ENCODE results near the gene ADAMTS18.

The ADAMTS18 gene

DNA sequence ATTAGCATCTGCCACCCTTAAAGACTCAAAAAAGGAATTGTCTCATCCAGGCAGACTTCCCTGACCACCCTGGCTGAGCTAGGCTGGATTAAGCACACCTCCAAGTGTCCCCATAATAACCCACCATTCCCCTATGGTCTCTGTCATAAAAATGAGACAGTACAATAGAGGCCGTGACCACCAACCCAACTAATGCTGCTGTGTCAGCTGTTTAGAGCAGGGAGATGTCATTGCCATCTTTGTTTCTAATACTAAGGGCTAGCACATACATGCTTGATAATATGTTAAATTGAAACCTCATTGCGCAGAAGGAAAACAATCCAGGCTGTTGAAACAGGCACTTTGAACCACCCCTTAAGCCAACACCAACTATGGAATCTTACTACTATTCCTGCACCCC, 7.2 kb upstream of the ADAMTS18 start:
- FAIRE-seq, result no peak

DNA sequence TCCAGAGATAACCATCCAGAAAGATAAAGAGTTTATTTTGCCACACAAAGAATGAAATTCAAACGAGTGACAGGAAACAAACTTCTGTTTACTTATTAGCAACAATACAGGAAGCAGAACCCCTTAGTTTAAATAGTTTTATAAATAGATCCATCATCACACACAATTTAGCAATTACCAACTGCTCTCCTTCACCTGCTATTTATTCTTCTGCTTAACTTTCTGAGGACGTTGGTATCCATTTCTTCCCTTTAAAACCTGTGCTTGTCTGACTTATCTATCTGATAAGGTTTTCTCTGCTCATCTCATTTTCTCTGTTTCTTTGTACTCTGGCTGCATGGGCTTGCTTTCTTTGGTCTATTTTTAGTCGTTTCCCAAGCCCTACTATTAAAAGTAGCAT, 4.3 kb upstream of the ADAMTS18 start:
- no peak for FAIRE-seq
- DNase-seq (ENCODE audit: extremely low spot score, insufficient read length, low read depth), result no peak

More for the DNA sequence above, 7.2 kb upstream of the ADAMTS18 start:
- DNase-seq (ENCODE audit: extremely low spot score, insufficient read length, low read depth), result no peak

DNA sequence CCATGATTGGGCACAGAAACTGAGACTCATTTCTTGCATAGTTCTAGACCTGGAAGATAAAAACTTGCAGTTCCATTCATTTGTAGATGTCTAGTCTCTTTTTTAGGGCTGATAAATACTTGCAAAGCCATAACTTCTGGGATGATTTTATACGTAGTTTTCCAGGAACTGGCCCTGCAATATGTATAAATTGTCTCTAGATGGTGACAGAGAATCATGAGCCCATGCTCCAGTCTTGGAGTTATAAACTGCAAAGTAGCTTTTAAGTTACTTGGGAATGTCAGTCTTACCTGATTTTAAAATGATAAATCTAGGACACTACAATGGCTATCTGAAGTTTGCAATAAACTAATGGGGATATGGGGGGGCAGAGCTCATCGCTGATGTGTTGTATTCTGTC, 3.0 kb upstream of the ADAMTS18 start:
- FAIRE-seq (no peak), DNase-seq (ENCODE audit: extremely low spot score, insufficient read length, low read depth) (no peak)

- no peak for DNase-seq (ENCODE audit: extremely low spot score, insufficient read length, low read depth)
- FAIRE-seq, result no peak
Measured at GRCh38 chr16:77435272-77435820, 512 bp upstream of the ADAMTS18 start.

DNA sequence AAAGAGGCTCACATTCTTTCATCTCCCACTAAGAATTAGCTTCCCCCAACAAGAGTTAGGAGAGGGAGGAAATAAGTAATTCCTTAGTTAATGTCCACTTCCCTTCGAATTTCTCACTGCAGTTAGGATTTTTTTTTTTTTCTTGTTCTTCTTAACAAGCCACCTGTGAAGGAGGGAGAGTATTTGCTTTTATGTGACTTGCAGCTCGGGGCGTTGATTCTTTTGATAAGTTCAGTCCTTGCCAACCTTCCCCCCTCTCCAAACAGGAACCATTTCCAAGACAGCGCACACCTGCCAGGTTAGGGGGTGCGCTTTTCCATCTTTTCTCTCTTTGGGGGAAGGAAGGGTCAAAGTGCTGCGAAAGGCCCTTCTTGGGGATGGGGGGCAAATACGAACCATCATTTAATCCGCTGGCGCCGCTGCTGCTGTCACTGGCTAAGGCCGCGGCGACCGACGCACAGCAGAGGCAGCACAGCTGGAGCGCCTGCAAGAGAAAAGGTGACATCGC, 758 bp downstream of the ADAMTS18 start:
- DNase-seq (ENCODE audit: extremely low spot score, insufficient read length, low read depth) (no peak), FAIRE-seq (no peak)

DNA sequence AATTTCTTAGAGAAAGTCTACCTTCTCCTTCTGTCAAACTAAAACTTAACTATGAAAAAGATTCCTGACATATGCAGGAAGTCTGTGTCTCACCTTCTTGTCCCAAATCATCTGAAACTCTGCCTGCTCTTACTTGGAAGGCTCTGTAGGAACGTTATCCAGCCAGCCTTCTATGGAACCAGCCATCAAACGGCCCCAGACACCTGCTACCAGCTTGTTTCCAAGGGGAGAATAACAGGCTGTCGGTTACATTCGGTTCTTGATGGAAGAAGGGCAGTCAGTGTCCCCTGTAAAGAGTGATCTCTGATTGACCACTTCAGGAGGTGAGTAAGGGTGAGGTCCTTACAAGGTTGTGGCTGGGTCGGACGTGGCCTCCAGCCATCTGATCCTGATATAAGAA, 1.7 kb downstream of the ADAMTS18 start:
- FAIRE-seq (no peak), DNase-seq (ENCODE audit: extremely low spot score, insufficient read length, low read depth) (no peak)

DNA sequence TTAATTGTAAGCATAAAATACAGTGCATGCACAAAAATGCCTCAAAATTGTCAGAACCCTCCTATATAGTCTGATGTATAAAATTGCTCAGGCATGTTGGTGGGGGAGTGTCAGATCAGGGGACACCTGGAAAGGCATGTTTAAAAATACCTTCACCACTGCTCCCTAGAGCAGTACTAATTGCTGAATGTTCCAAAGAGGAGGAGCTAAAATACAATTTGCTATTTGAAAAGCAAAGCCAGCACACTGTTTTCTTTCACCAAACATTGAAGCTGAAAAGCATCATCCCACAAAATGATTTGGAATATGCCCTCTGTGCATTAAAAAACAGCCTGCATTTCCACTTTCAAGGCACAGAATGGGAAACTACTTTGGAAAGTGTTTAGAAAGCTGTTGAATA, 2.6 kb downstream of the ADAMTS18 start:
- FAIRE-seq (no peak), DNase-seq (ENCODE audit: extremely low spot score, insufficient read length, low read depth) (no peak)

DNA sequence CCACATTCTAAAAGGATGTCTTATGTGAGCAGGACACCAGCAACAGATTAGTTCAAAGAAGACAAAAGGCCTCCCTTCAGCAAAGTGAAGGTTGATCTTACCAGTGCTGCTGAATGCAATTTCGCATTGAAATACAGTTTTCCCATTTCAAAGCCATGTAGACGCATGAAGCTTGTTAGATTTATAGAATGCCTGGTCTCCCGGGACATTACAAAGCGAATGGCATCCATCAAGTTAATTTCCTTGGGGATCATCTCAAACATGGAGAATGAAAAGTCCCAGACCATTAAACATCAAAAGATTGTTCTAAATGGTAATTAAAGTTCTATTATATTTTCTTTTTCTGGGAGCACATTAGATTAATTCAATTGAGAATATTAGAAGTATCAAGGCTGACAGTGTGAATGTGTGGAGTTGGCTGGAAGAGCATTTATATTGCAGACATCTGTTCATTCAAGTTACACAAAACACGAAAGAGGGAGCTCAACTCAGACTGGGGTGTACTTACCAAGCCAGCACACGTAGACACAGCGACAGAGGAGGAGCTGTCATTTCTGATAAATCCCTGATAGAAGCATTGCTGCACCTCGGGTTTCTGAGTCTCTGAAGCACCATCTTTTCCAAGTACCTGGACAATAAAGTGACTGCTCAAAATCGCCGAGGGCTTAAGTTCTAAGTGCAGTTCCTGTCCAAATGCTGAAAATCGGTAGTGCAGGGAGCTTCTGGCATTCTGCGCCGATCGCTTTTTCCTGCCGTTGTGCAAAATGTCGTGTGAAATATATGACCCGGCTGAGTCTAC, 3.8 kb downstream of the ADAMTS18 start:
- DNase-seq (ENCODE audit: extremely low spot score, insufficient read length, low read depth) (no peak), FAIRE-seq (no peak)

GRCh38 chr16:77430360-77430759, 4.5 kb downstream of the ADAMTS18 start:
- no peak for FAIRE-seq
- no peak for DNase-seq (ENCODE audit: extremely low spot score, insufficient read length, low read depth)

- FAIRE-seq, result no peak
- no peak for DNase-seq (ENCODE audit: extremely low spot score, insufficient read length, low read depth)
Measured at GRCh38 chr16:77424871-77425604, 9.8 kb downstream of the ADAMTS18 start.

- FAIRE-seq (no peak), DNase-seq (ENCODE audit: extremely low spot score, insufficient read length, low read depth) (no peak)
Measured at GRCh38 chr16:77422196-77422784, 12.5 kb downstream of the ADAMTS18 start.

- DNase-seq (ENCODE audit: extremely low spot score, insufficient read length, low read depth) (no peak), FAIRE-seq (no peak)
Measured at GRCh38 chr16:77416939-77417480, 17.8 kb downstream of the ADAMTS18 start.

DNA sequence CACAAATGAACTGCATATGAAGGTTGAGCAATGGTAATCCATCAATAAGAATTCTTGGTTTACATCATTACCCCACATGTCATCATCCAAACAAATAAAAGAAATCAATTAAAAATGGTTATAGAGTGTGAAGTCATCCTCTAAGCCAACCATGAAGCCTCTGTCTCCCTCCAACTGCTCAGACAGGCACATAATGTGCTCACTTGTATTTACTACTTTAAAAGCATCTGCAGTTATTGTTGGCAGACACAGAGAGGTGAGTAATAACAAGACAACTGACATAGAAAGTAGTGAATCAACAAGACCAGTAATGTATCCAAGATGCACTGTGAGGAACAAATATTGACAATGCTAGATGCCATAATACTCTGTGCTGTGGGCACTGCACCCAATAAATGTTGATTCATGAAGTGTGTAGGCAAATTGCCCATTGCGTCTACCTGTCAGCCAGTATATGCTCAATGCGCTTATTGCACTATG, 20.0 kb downstream of the ADAMTS18 start:
- FAIRE-seq, result no peak
- no peak for DNase-seq (ENCODE audit: extremely low spot score, insufficient read length, low read depth)

- FAIRE-seq (no peak), DNase-seq (ENCODE audit: extremely low spot score, insufficient read length, low read depth) (no peak)
Measured at GRCh38 chr16:77410449-77410848, 24.4 kb downstream of the ADAMTS18 start.

GRCh38 chr16:77409311-77409710, 25.5 kb downstream of the ADAMTS18 start:
- no peak for DNase-seq (ENCODE audit: extremely low spot score, insufficient read length, low read depth)
- FAIRE-seq, result no peak

DNA sequence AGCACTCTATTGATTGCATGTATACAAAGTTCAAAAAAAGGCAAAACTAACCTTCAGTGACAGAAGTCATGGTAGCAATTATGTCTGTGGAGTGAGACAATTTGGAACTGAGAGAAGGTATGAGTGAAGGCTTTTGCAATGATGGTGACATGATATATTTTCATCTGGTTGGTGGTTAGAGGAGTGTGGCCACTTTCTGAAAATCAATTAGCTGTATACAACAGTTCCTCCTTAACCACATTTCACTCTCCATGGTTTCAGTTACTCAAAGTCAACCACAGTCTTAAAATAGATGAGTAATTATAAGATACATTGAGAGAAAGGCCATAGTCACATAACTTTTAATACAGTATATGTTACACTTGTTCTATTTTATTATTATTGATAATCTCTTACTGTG, 26.2 kb downstream of the ADAMTS18 start:
- FAIRE-seq (no peak), DNase-seq (ENCODE audit: extremely low spot score, insufficient read length, low read depth) (no peak)

- FAIRE-seq, result no peak
- DNase-seq (ENCODE audit: extremely low spot score, insufficient read length, low read depth), result no peak
Measured at GRCh38 chr16:77406680-77407079, 28.2 kb downstream of the ADAMTS18 start.

DNA sequence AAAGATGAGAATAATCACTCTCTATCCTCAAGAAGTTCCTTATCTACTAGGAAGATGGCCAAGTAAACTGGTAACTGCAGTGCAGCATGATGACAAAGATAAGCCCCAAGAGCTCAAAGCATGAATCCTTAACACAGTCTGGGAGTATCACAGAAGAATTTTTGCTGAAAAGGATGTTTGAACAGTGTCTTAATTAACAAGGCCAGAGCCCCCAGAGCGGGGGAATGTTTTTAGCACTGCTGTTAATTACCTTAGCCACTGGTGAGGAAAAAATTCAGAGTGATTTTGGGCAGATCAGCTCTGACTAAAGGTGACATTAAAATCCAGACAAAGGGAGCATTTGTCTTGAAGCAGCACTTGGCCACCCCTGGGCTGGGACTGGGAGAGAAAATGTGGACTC, 30.1 kb downstream of the ADAMTS18 start:
- FAIRE-seq, result no peak

GRCh38 chr16:77403732-77404131, 31.1 kb downstream of the ADAMTS18 start:
- DNase-seq (ENCODE audit: extremely low spot score, insufficient read length, low read depth) (no peak), FAIRE-seq (no peak)

More for the DNA sequence above, 30.1 kb downstream of the ADAMTS18 start:
- DNase-seq (ENCODE audit: extremely low spot score, insufficient read length, low read depth), result no peak

DNA sequence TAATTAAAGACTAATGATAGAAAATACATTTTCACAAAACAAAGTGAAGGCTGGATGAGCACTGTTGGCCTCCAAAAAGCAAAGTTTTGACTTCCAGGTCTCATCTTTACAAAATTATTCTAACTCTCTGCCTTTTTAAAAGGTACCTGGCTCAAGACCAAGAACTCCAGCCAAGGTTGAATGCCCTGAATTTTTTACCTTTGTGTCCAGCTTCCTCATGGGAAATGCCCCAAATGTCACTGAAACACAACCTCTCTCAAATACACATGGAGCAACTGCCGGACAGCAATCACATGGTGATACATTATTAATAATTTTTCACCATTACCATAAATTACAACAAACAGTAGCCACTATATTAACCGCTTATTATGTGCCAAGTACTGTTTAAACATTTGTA, 32.2 kb downstream of the ADAMTS18 start:
- DNase-seq (ENCODE audit: extremely low spot score, insufficient read length, low read depth), result no peak
- FAIRE-seq, result no peak
